ES-I3 (cell line): ENCODE measurements around the gene FSHR.

ENCODE experiments used
- H3K36me3 ChIP-seq: 2 replicates; pipeline ENCODE4 v1.6.1; 2013; ENCODE audit warnings: mild to moderate bottlenecking, low read length, control low read depth, moderate library complexity; ENCODE audit not compliant: insufficient read depth
- H3K4me1 ChIP-seq: 2 replicates; pipeline ENCODE4 v1.6.1; 2013; ENCODE audit warnings: mild to moderate bottlenecking, control low read depth, low read length; ENCODE audit not compliant: insufficient read depth
- H3K9ac ChIP-seq: 2 replicates; pipeline ENCODE4 v1.6.1; 2013; ENCODE audit warnings: low read depth, mild to moderate bottlenecking, low read length, moderate library complexity
- H3K9me3 ChIP-seq: 2 replicates; pipeline ENCODE4 v1.6.1; 2013; ENCODE audit warnings: mild to moderate bottlenecking, low read length, moderate library complexity; ENCODE audit not compliant: control insufficient read depth, insufficient read depth

Gene FSHR

DNA sequence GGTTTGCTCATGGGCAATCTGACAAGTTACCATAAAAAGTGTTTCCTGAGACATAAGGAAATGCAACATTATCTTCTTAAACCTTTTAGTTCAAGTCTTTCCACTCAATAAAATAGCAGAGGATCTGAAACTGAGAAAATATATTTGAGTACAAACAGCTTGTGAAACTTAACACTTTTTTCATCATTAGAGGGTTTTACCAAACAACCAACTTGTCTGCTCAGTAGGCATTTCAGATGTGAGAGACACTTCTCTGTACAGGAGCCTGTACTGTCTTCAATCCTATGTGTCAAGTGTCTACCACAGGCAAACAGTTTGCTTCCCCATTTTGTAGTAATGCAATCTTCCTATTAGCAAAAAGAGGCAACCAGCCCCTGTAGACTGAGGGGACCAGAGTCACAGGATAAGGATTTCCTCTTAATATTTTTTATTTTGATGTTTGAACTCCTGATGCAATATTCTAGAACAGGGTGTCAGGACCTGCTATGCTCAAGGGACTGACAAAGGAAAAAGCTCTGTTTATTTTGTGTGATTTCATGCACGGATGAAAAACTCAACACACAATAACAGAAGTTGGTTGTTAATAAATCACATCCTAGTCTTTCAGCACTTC lies 239.7 kb downstream of the FSHR start:
- Histone ChIP-seq H3K9ac (no peak overlapping the region), H3K9me3 (no peaks in the 10 kb centered on the region), H3K36me3 (no peaks in the 10 kb centered on the region), H3K4me1 (no peaks in the 10 kb centered on the region)
